Hepatocyte (in vitro differentiated cells): Measurements from ENCODE around the gene NOS1AP. TPM values are rescaled to one million over a fixed set of nuclear protein-coding genes. Genes with fewer than 3 reads are reported as not detected.

Experiments used
- DNase-seq: peaks from one replicate; pipeline ENCODE4 v3.0.0-alpha.2; 2016; ENCODE audit warnings: low spot score
- H2AFZ ChIP-seq: fragments of 200-600 bp; sonication (generic); 2 replicates; pipeline ENCODE4 v1.6.0; 2016; ENCODE audit warnings: antibody characterized with exemption, mild to moderate bottlenecking
- H3K27ac ChIP-seq: fragments of 200-600 bp; sonication (generic); 2 replicates; pipeline ENCODE4 v1.5.1; 2016; ENCODE audit warnings: mild to moderate bottlenecking
- H3K27me3 ChIP-seq: fragments of 200-600 bp; sonication (generic); 2 replicates; pipeline ENCODE4 v1.6.1; 2016
- H3K36me3 ChIP-seq: fragments of 200-600 bp; sonication (generic); replicated peaks from 2 replicates; pipeline ENCODE4 v1.5.1; 2016; ENCODE audit warnings: low read depth; ENCODE audit not compliant: insufficient read depth
- H3K4me1 ChIP-seq: fragments of 200-600 bp; sonication (generic); 2 replicates; pipeline ENCODE4 v1.5.1; 2016; ENCODE audit warnings: mild to moderate bottlenecking, moderate library complexity; ENCODE audit not compliant: insufficient read depth
- H3K4me2 ChIP-seq: fragments of 200-600 bp; sonication (generic); 2 replicates; pipeline ENCODE4 v1.6.0; 2016
- H3K4me3 ChIP-seq: fragments of 200-600 bp; sonication (generic); 2 replicates; pipeline ENCODE4 v1.5.1; 2016; ENCODE audit warnings: mild to moderate bottlenecking
- H3K79me2 ChIP-seq: fragments of 200-600 bp; sonication (generic); 2 replicates; pipeline ENCODE4 v1.6.0; 2017; ENCODE audit warnings: mild to moderate bottlenecking
- H3K9me2 ChIP-seq: fragments of 200-600 bp; sonication (generic); replicated peaks from 2 replicates; pipeline ENCODE4 v1.6.0; 2017; ENCODE audit warnings: mild to moderate bottlenecking; ENCODE audit not compliant: insufficient read depth
- H3K9me3 ChIP-seq: fragments of 200-600 bp; sonication (generic); 2 replicates; pipeline ENCODE4 v1.5.1; 2016; ENCODE audit warnings: low read depth, mild to moderate bottlenecking
- H4K20me1 ChIP-seq: fragments of 200-600 bp; sonication (generic); 2 replicates; pipeline ENCODE4 v1.6.0; 2016; ENCODE audit warnings: mild to moderate bottlenecking; ENCODE audit not compliant: insufficient read depth, poor library complexity, severe bottlenecking
- CTCF ChIP-seq: fragments of 200-600 bp; sonication (generic); IDR thresholded peaks from 2 replicates; pipeline ENCODE4 v1.5.1; 2016; ENCODE audit warnings: antibody characterized with exemption, mild to moderate bottlenecking; ENCODE audit not compliant: poor library complexity
- EZH2 ChIP-seq: fragments of 200-600 bp; sonication (generic); IDR thresholded peaks from 2 replicates; pipeline ENCODE4 v1.6.1; 2016; ENCODE audit warnings: antibody characterized with exemption, mild to moderate bottlenecking, borderline replicate concordance
- EZH2phosphoT487 ChIP-seq: fragments of 200-600 bp; sonication (generic); IDR thresholded peaks from one replicate; pipeline ENCODE4 v1.6.1; 2018; ENCODE audit warnings: antibody characterized with exemption, mild to moderate bottlenecking, low read depth, moderate library complexity; ENCODE audit not compliant: unreplicated experiment, severe bottlenecking
- WGBS: methylation state at CpG from one replicate; pipeline ENCODE4 v1.1.6; 2016; ENCODE audit warnings: low lambda C conversion rate; ENCODE audit errors: missing lambda C conversion rate; 5-methylcytosine and 5-hydroxymethylcytosine counted together
- polyA plus RNA-seq: library from polyadenylated mRNA; unstranded; fragments of >200 nt; fragmentation: Nextera tagmentation; extraction: Ambion mirVana; gene quantifications from 2 replicates; pipeline ENCODE4 v1.2.1, GENCODE V29; 2016
- total RNA-seq: library from RNA; depleted of rRNA; stranded (reverse); fragments of >200 nt; gene quantifications from 2 replicates; pipeline ENCODE4 v1.2.3, GENCODE V29; 2014

NOS1AP gene
- total and polyA plus RNA-seq, 2 experiments from 2014 or later: 0.97 to 4.4 TPM

DNA sequence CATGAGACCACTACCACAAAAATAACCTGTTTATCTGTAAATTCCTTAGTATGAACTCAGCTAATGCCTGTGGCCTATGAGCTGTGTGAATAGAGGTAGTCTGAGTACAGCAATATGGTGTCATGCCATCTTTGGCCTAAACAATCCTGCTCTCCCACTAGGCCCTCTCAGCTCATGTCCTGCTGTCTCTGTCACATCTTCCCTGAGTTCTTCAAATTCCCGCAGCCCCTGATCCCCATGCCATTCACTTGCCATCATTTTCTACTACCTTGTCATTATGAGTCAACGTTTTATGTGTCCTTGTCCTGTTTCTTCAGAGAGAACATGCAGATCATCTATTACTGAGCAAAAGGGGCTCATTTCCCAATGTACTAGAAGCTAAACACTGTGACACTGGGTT is 181.6 kb downstream of the NOS1AP start:
- TF ChIP-seq CTCF (no peak), EZH2 (no peak)

DNA sequence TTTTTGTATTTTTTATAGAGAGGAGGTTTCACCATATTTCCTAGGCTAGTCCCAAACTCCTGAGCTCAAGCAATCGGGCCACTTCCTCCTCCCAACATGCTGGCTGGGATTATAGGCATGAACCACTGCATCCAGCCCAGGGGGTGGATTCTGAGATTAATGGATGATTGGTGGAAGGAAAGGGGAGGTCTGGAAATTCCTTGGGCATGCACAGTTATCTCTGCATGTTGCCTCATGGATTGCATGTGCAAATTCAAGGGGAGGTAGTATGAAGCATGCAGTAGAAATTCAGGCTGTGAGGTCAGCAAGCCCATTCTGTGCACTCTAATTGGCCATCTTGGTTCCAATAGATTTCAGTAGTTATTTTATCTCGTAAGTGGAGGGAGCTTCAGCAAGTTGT is 182.7 kb downstream of the NOS1AP start:
- H3K4me1 ChIP-seq: no peaks in the 10 kb centered on the region
- H3K4me2 ChIP-seq: no peak overlapping the region
- no peaks in the 10 kb centered on the region for H3K36me3 ChIP-seq
- no peak overlapping the region for H3K4me3 ChIP-seq
- H3K79me2 ChIP-seq: peaks cover 7% of the 10 kb centered on the region
- no peak overlapping the region for H3K27ac ChIP-seq
- no peaks in the 10 kb centered on the region for H3K9me2 ChIP-seq
- no peak for DNase-seq
- no peak for TF ChIP-seq EZH2
- TF ChIP-seq CTCF: no peak
- no peaks in the 10 kb centered on the region for H3K27me3 ChIP-seq
- WGBS: 62% methylated on average over 2 of the region's 2 CpGs
- no peaks in the 10 kb centered on the region for H3K9me3 ChIP-seq
- H4K20me1 ChIP-seq: no peaks in the 10 kb centered on the region
- no peak overlapping the region for H2AFZ ChIP-seq

More for the DNA sequence above, 181.6 kb downstream of the NOS1AP start:
- Histone ChIP-seq H3K9me2 (no peaks in the 10 kb centered on the region), H3K4me1 (peaks cover 6% of the 10 kb centered on the region), H4K20me1 (no peaks in the 10 kb centered on the region), H3K36me3 (no peaks in the 10 kb centered on the region), H3K4me2 (no peak overlapping the region), H2AFZ (no peak overlapping the region), H3K9me3 (no peaks in the 10 kb centered on the region), H3K4me3 (no peak overlapping the region), H3K27ac (no peak overlapping the region), H3K27me3 (no peaks in the 10 kb centered on the region), H3K79me2 (peaks cover 7% of the 10 kb centered on the region)
- WGBS: 98% methylated on average over 2 of the region's 2 CpGs
- DNase-seq: no peak

DNA sequence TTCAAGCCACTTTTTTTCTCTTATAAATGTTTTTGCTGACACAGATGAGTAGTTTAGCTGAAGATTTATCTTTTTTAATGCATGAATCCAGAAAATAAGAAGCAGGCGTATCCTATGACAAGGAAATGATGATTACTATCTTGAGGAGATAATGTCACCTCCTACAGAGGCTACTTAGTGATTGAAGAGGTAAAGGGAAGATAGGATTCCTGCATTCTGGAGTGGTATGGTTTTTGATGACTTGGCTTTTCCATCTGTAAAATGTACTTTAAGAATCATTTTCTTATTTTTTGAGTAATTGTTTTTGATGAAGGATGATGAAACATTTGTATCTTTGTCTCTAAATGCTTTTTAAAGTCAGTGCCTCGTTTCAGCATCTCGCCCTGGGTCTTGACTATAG is 184.3 kb downstream of the NOS1AP start:
- Histone ChIP-seq H2AFZ (no peak overlapping the region), H3K27ac (no peak overlapping the region), H3K4me3 (no peak overlapping the region), H3K9me2 (no peaks in the 10 kb centered on the region), H3K9me3 (no peaks in the 10 kb centered on the region), H3K4me1 (no peaks in the 10 kb centered on the region), H3K79me2 (peaks cover 7% of the 10 kb centered on the region), H3K27me3 (no peaks in the 10 kb centered on the region), H3K36me3 (no peaks in the 10 kb centered on the region), H4K20me1 (no peaks in the 10 kb centered on the region), H3K4me2 (no peak overlapping the region)
- TF ChIP-seq EZH2phosphoT487: no peak
- no peak for TF ChIP-seq EZH2
- no peak for TF ChIP-seq CTCF
- WGBS: 92% methylated on average over 3 of the region's 3 CpGs
- DNase-seq: no peak

DNA sequence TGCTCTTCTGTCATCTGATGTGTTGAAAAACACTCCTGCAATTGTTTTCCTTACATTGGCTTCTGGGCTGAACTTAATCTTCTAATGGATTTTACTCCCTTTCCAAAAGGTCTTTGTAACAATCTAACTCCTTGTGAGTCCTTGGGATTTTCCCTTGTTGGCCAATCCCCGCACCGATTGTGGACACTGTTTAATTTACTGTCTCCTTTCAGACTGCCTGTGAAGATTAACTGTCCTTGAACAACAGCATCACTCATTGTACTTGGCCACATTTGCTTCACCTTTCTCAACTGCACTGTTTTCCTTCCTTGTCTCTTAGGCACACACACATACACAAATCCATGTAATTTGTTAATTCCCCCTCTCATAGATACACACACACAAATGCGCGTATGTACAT is 186.8 kb downstream of the NOS1AP start:
- H3K36me3 ChIP-seq: no peaks in the 10 kb centered on the region
- no peaks in the 10 kb centered on the region for H3K4me1 ChIP-seq
- 59% methylated on average over 4 of the region's 4 CpGs for WGBS
- DNase-seq: no peak
- no peaks in the 10 kb centered on the region for H4K20me1 ChIP-seq
- peaks cover 4% of the 10 kb centered on the region for H3K79me2 ChIP-seq
- H3K27ac ChIP-seq: no peak overlapping the region
- no peak overlapping the region for H3K4me2 ChIP-seq
- TF ChIP-seq EZH2 (no peak), EZH2phosphoT487 (no peak), CTCF (no peak)
- H3K4me3 ChIP-seq: no peak overlapping the region
- no peaks in the 10 kb centered on the region for H3K9me3 ChIP-seq
- no peak overlapping the region for H2AFZ ChIP-seq
- H3K27me3 ChIP-seq: no peaks in the 10 kb centered on the region
- H3K9me2 ChIP-seq: no peaks in the 10 kb centered on the region
